A673 (cell line): ENCODE data around the gene CLDN1. TPM values are rescaled to one million over a fixed set of nuclear protein-coding genes. Genes with fewer than 3 reads are reported as not detected.

Experiments
- BruUV-seq: library from RNA; stranded (reverse); fragments of 400-500 nt; replicated peaks from 2 replicates; lab custom pipeline; 2021; lab: Mats Ljungman, UMichigan
- CTCF ChIA-PET: fragments of 300-600 bp; sonication (Branson Sonifier 250); formaldehyde crosslinking; loops from one replicate; lab custom pipeline; 2022; ENCODE audit warnings: antibody characterized with exemption; lab: Charles Lee
- POLR2A ChIA-PET: fragments of 300-600 bp; sonication (Branson Sonifier 250); formaldehyde crosslinking; loops from one replicate; lab custom pipeline; 2022; ENCODE audit warnings: antibody characterized with exemption; ENCODE audit not compliant: low non-redundant PET; lab: Charles Lee
- DNase-seq: peaks from one replicate; pipeline ENCODE4 v3.0.0-alpha.2; 2015; ENCODE audit warnings: low spot score
- H3K27ac ChIP-seq: fragments of 200-600 bp; sonication (generic); 2 replicates; pipeline ENCODE4 v1.5.1; 2016; ENCODE audit warnings: mixed run types, low read depth, mild to moderate bottlenecking, mixed read lengths, antibody characterized with exemption, low read length; ENCODE audit not compliant: poor library complexity, severe bottlenecking
- H3K27me3 ChIP-seq: fragments of 200-600 bp; sonication (generic); replicated peaks from 2 replicates; pipeline ENCODE4 v1.6.1; 2017; ENCODE audit warnings: mixed run types, low read depth, mild to moderate bottlenecking, mixed read lengths, antibody characterized with exemption, low read length; ENCODE audit not compliant: insufficient read depth, poor library complexity
- H3K36me3 ChIP-seq: fragments of 200-600 bp; sonication (generic); 2 replicates; pipeline ENCODE4 v1.6.1; 2016; ENCODE audit warnings: mixed run types, mild to moderate bottlenecking, mixed read lengths, antibody characterized with exemption, low read length; ENCODE audit not compliant: insufficient read depth, poor library complexity, severe bottlenecking
- H3K4me1 ChIP-seq: fragments of 200-600 bp; sonication (generic); 2 replicates; pipeline ENCODE4 v1.6.1; 2017; ENCODE audit warnings: mixed run types, mild to moderate bottlenecking, mixed read lengths, antibody characterized with exemption, low read length; ENCODE audit not compliant: insufficient read depth, poor library complexity, severe bottlenecking
- H3K4me3 ChIP-seq: fragments of 200-600 bp; sonication (generic); 2 replicates; pipeline ENCODE4 v1.5.1; 2016; ENCODE audit warnings: low read depth, mixed run types, mild to moderate bottlenecking, mixed read lengths, low read length; ENCODE audit not compliant: poor library complexity, severe bottlenecking
- H3K9me3 ChIP-seq: fragments of 200-600 bp; sonication (generic); 2 replicates; pipeline ENCODE4 v1.6.1; 2016; ENCODE audit warnings: mixed run types, low read depth, mild to moderate bottlenecking, mixed read lengths, antibody characterized with exemption, low read length; ENCODE audit not compliant: poor library complexity, severe bottlenecking
- EZH2 ChIP-seq: fragments of 200-600 bp; sonication (generic); IDR thresholded peaks from 2 replicates; pipeline ENCODE4 v1.6.1; 2017; ENCODE audit warnings: borderline replicate concordance, low read depth, mild to moderate bottlenecking, mixed read lengths, antibody characterized with exemption, low read length; ENCODE audit not compliant: poor library complexity, severe bottlenecking
- intact Hi-C: fragments of 100-400 bp; cut with micrococcal nuclease; formaldehyde crosslinking; loops from one replicate; pipeline ENCODE4 v1.10.0; 2022; ENCODE audit not compliant: unreplicated experiment
- total RNA-seq: library from RNA; stranded (reverse); gene quantifications from 2 replicates; pipeline ENCODE4 v1.2.3, GENCODE V29; 2021
- TF ChIP-seq, protein P1 (sequence below): fragments of 300-800, 200-600 bp; sonication (generic); conservative IDR thresholded peaks from 2 replicates; pipeline ENCODE4 v1.5.1; 2017; ENCODE audit warnings: low read depth, mild to moderate bottlenecking, antibody characterized with exemption, low read length, moderate library complexity, mixed read lengths

The CLDN1 gene
- total RNA-seq, 1 experiment from 2014 or later = 184 TPM

DNA sequence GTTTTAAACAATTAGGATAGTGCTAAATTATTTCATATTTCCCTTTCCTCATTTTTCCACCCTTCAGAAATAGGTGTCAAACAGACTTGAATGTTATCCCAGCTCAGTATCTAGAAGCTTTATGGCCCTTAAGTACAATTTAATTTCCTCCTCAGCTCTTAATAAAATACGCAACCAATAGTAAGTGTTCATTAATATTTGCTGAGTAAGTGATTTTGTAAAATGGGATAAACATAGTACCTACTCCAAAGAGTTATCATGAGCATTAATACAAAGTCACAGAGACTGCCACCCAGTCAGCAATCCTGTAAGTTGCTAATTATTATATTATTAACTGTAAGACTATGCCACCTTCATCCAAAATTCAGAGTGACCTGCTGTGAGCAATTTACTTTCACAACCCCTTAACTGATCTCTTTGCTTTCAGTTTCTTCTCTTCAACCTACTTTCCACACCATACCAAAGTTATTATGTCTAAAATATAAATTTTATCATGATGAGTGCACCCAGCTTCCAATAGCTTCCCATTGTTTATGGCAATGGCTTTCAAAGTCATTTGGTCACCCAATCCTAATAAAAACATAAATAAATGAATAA, 30.7 kb upstream of the CLDN1 start:
- H3K4me1 ChIP-seq = peaks cover 20% of the 10 kb centered on the region
- H3K27ac ChIP-seq = no peak overlapping the region
- no peaks in the 10 kb centered on the region for H3K27me3 ChIP-seq
- H3K36me3 ChIP-seq = no peaks in the 10 kb centered on the region
- no TSS peak for BruUV-seq
- POLR2A ChIA-PET = no interaction called here
- DNase-seq = no peak
- H3K9me3 ChIP-seq = peaks cover 4% of the 10 kb centered on the region
- CTCF ChIA-PET = no interaction called here
- H3K4me3 ChIP-seq = no peak overlapping the region
- intact Hi-C loops = no loop called here
- TF ChIP-seq, protein P1, sequence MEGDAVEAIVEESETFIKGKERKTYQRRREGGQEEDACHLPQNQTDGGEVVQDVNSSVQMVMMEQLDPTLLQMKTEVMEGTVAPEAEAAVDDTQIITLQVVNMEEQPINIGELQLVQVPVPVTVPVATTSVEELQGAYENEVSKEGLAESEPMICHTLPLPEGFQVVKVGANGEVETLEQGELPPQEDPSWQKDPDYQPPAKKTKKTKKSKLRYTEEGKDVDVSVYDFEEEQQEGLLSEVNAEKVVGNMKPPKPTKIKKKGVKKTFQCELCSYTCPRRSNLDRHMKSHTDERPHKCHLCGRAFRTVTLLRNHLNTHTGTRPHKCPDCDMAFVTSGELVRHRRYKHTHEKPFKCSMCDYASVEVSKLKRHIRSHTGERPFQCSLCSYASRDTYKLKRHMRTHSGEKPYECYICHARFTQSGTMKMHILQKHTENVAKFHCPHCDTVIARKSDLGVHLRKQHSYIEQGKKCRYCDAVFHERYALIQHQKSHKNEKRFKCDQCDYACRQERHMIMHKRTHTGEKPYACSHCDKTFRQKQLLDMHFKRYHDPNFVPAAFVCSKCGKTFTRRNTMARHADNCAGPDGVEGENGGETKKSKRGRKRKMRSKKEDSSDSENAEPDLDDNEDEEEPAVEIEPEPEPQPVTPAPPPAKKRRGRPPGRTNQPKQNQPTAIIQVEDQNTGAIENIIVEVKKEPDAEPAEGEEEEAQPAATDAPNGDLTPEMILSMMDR = no peak
- no peak for TF ChIP-seq EZH2

DNA sequence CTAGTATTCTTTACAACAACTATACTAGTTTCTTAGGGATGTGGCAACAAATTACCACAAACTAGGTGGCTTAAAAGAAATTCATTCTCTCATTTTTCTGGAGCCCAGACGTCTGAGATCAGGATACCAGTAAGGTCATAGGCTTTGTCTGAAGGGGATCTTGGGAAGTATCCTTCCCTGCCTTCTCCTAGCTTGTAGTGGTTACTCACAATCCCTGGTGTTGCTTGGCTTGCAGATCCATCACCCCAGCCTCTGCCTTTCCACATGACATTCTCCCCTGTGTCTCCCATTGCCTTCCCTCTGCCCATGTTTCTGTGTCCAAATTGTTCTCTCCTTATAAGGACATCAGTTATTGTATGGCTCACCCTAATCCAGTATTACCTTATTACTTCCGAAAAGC, 24.3 kb upstream of the CLDN1 start:
- DNase-seq = no peak
- H3K9me3 ChIP-seq = peaks cover 7% of the 10 kb centered on the region
- intact Hi-C loops = no loop called here
- H3K36me3 ChIP-seq = no peaks in the 10 kb centered on the region
- no peak overlapping the region for H3K27ac ChIP-seq
- ChIA-PET POLR2A (no interaction called here), CTCF (no interaction called here)
- no peaks in the 10 kb centered on the region for H3K27me3 ChIP-seq
- peaks cover 16% of the 10 kb centered on the region for H3K4me1 ChIP-seq
- BruUV-seq = no TSS peak
- no peak for TF ChIP-seq EZH2
- TF ChIP-seq, protein P1 = no peak
- H3K4me3 ChIP-seq = no peak overlapping the region

DNA sequence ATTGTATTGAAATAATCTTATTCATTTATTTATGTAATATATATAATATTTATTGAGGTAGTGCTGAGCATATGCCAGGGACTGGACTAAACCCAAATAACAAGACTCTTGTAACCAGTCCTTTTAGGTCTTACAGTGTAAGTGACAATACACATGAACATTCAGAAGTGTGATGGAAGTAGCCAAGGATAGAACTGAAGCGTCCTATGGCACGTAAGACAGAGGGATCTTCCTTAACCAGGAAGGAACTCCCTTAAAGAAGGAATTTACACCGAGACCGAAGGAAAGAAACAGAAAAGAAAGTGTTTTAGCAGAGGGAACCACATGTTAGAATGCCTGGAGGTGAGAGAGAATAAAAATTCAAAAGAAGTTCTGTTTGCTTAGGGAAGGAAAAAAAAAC, 23.6 kb upstream of the CLDN1 start:
- DNase-seq = no peak
- BruUV-seq = no TSS peak
- Histone ChIP-seq H3K27me3 (no peaks in the 10 kb centered on the region), H3K9me3 (peaks cover 7% of the 10 kb centered on the region), H3K4me1 (peaks cover 12% of the 10 kb centered on the region), H3K36me3 (no peaks in the 10 kb centered on the region), H3K4me3 (no peak overlapping the region), H3K27ac (no peak overlapping the region)
- no peak for TF ChIP-seq EZH2
- TF ChIP-seq, protein P1 = no peak
- CTCF ChIA-PET = no interaction called here
- intact Hi-C loops = no loop called here
- POLR2A ChIA-PET = no interaction called here
